Activated T-helper 2 cell treated with anti-CD3 and anti-CD28 coated beads, Interferon-gamma antibody, Interleukin-2, Interleukin-4, amounts not matched to agents 10 μg/mL and 5 μg/mL and 100 μg/mL, durations not matched to agents 14 hours and 24 hours and 36 hours (primary cell): ENCODE data around the gene CCDC171. TPM values are rescaled to one million over a fixed set of nuclear protein-coding genes. Genes with fewer than 3 reads are reported as not detected.
"Not testable (repeated sequence)": the region's sequence is repeated elsewhere in the genome, so short reads cannot be mapped to it uniquely, and the experiment has no call there.

Source experiments
- DNase-seq: peaks from one replicate; pipeline ENCODE4 v3.0.0; 2021; ENCODE audit warnings: low spot score
- H3K27ac Mint-ChIP-seq: one replicate; pipeline ENCODE4 v1.8.0; 2021; ENCODE audit warnings: mixed read lengths
- H3K27me3 Mint-ChIP-seq: one replicate; pipeline ENCODE4 v1.8.0; 2021; ENCODE audit warnings: low read depth, mixed read lengths
- H3K36me3 Mint-ChIP-seq: one replicate; pipeline ENCODE4 v1.8.0; 2021; ENCODE audit warnings: low read depth, mixed read lengths
- H3K4me1 Mint-ChIP-seq: one replicate; pipeline ENCODE4 v1.8.0; 2021; ENCODE audit warnings: low read depth, mixed read lengths
- H3K4me3 Mint-ChIP-seq: one replicate; pipeline ENCODE4 v1.8.0; 2021; ENCODE audit warnings: low read depth, mild to moderate bottlenecking, moderate library complexity, mixed read lengths
- H3K9me3 Mint-ChIP-seq: one replicate; pipeline ENCODE4 v1.8.0; 2021; ENCODE audit warnings: mixed read lengths
- intact Hi-C: fragments of 100-400 bp; cut with micrococcal nuclease; formaldehyde crosslinking; loops from one replicate; pipeline ENCODE4 v1.15.1; 2023
- total RNA-seq: library from RNA; stranded (reverse); gene quantifications from 2 replicates; pipeline ENCODE4 v1.2.3, GENCODE V29; 2022

CCDC171 gene
- total RNA-seq, 1 donor from 2014 or later: 1.8 TPM

GRCh38 chr9:15578714-15579113, 25.9 kb downstream of the CCDC171 start:
- no peaks in the 10 kb centered on the region for H3K27me3 Mint-ChIP-seq
- intact Hi-C loops: no loop called here
- no peak for DNase-seq

GRCh38 chr9:15584379-15584778, 31.5 kb downstream of the CCDC171 start:
- Mint-ChIP-seq H3K9me3 (peaks cover 3% of the 10 kb centered on the region), H3K27ac (no peak overlapping the region), H3K27me3 (no peaks in the 10 kb centered on the region), H3K36me3 (no peaks in the 10 kb centered on the region), H3K4me1 (peaks cover 3% of the 10 kb centered on the region), H3K4me3 (no peak overlapping the region)
- no peak for DNase-seq
- intact Hi-C loops: no loop called here

More at GRCh38 chr9:15578714-15579113, 25.9 kb downstream of the CCDC171 start:
- no peaks in the 10 kb centered on the region for H3K36me3 Mint-ChIP-seq
- H3K27ac Mint-ChIP-seq: no peak overlapping the region
- peaks cover 3% of the 10 kb centered on the region for H3K9me3 Mint-ChIP-seq
- no peaks in the 10 kb centered on the region for H3K4me1 Mint-ChIP-seq
- H3K4me3 Mint-ChIP-seq: no peak overlapping the region

GRCh38 chr9:15592317-15592716, 39.5 kb downstream of the CCDC171 start:
- H3K27me3 Mint-ChIP-seq: no peaks in the 10 kb centered on the region
- H3K36me3 Mint-ChIP-seq: no peaks in the 10 kb centered on the region
- H3K9me3 Mint-ChIP-seq: peaks cover 3% of the 10 kb centered on the region
- H3K27ac Mint-ChIP-seq: no peak overlapping the region
- no peaks in the 10 kb centered on the region for H3K4me1 Mint-ChIP-seq
- no peak overlapping the region for H3K4me3 Mint-ChIP-seq
- intact Hi-C loops: no loop called here
- no peak for DNase-seq

GRCh38 chr9:15592940-15593339, 40.1 kb downstream of the CCDC171 start:
- H3K4me1 Mint-ChIP-seq, DNase-seq, H3K9me3 Mint-ChIP-seq, H3K36me3 Mint-ChIP-seq, intact Hi-C loops, H3K27ac Mint-ChIP-seq, H3K4me3 Mint-ChIP-seq, H3K27me3 Mint-ChIP-seq: not testable (repeated sequence)

GRCh38 chr9:15600666-15601330, 48.0 kb downstream of the CCDC171 start:
- H3K4me3 Mint-ChIP-seq, DNase-seq, intact Hi-C loops, H3K4me1 Mint-ChIP-seq, H3K27ac Mint-ChIP-seq, H3K9me3 Mint-ChIP-seq, H3K27me3 Mint-ChIP-seq, H3K36me3 Mint-ChIP-seq: not testable (repeated sequence)

GRCh38 chr9:15606643-15607472, 54.0 kb downstream of the CCDC171 start:
- intact Hi-C loops: loop anchor here (1.0 to 5.0 kb wide), 6 partner anchors 55 to 396 kb away; partner anchors contain the start of genes PSIP1 and SNAPC3
- H3K27me3 Mint-ChIP-seq: no peaks in the 10 kb centered on the region
- no peaks in the 10 kb centered on the region for H3K36me3 Mint-ChIP-seq
- DNase-seq: no peak
- H3K27ac Mint-ChIP-seq: no peak overlapping the region
- H3K4me1 Mint-ChIP-seq: peaks cover 17% of the 10 kb centered on the region
- no peak overlapping the region for H3K4me3 Mint-ChIP-seq
- H3K9me3 Mint-ChIP-seq: no peaks in the 10 kb centered on the region

GRCh38 chr9:15612962-15613361, 60.1 kb downstream of the CCDC171 start:
- no peaks in the 10 kb centered on the region for H3K27me3 Mint-ChIP-seq
- no peak overlapping the region for H3K4me3 Mint-ChIP-seq
- peaks cover 10% of the 10 kb centered on the region for H3K4me1 Mint-ChIP-seq
- intact Hi-C loops: no loop called here
- no peak overlapping the region for H3K27ac Mint-ChIP-seq
- no peak for DNase-seq
- H3K9me3 Mint-ChIP-seq: no peaks in the 10 kb centered on the region
- H3K36me3 Mint-ChIP-seq: no peaks in the 10 kb centered on the region

- Mint-ChIP-seq H3K9me3 (no peaks in the 10 kb centered on the region), H3K4me1 (peaks cover 4% of the 10 kb centered on the region), H3K27ac (no peak overlapping the region), H3K27me3 (no peaks in the 10 kb centered on the region), H3K4me3 (no peak overlapping the region), H3K36me3 (no peaks in the 10 kb centered on the region)
- intact Hi-C loops: no loop called here
- DNase-seq: no peak
Measured at GRCh38 chr9:15617782-15618181, 64.9 kb downstream of the CCDC171 start.

GRCh38 chr9:15618540-15619331, 65.9 kb downstream of the CCDC171 start:
- intact Hi-C loops: no loop called here
- H3K27me3 Mint-ChIP-seq: no peaks in the 10 kb centered on the region
- DNase-seq: no peak
- H3K9me3 Mint-ChIP-seq: no peaks in the 10 kb centered on the region
- H3K4me3 Mint-ChIP-seq: no peak overlapping the region
- no peaks in the 10 kb centered on the region for H3K36me3 Mint-ChIP-seq
- H3K27ac Mint-ChIP-seq: no peak overlapping the region
- no peaks in the 10 kb centered on the region for H3K4me1 Mint-ChIP-seq

- Mint-ChIP-seq H3K4me1 (no peaks in the 10 kb centered on the region), H3K27me3 (no peaks in the 10 kb centered on the region), H3K4me3 (no peak overlapping the region), H3K27ac (no peak overlapping the region), H3K36me3 (no peaks in the 10 kb centered on the region), H3K9me3 (no peaks in the 10 kb centered on the region)
- intact Hi-C loops: no loop called here
- no peak for DNase-seq
Measured at GRCh38 chr9:15622318-15622971, 69.6 kb downstream of the CCDC171 start.

GRCh38 chr9:15635752-15636151, 82.9 kb downstream of the CCDC171 start:
- no peak overlapping the region for H3K4me3 Mint-ChIP-seq
- no peaks in the 10 kb centered on the region for H3K4me1 Mint-ChIP-seq
- DNase-seq: no peak
- intact Hi-C loops: no loop called here
- H3K27ac Mint-ChIP-seq: no peak overlapping the region
- H3K36me3 Mint-ChIP-seq: no peaks in the 10 kb centered on the region
- H3K9me3 Mint-ChIP-seq: no peaks in the 10 kb centered on the region
- peaks cover 1% of the 10 kb centered on the region for H3K27me3 Mint-ChIP-seq

GRCh38 chr9:15640121-15640520, 87.3 kb downstream of the CCDC171 start:
- intact Hi-C loops: no loop called here
- Mint-ChIP-seq H3K27me3 (peaks cover 1% of the 10 kb centered on the region), H3K4me3 (no peak overlapping the region), H3K36me3 (no peaks in the 10 kb centered on the region), H3K27ac (no peak overlapping the region), H3K4me1 (no peaks in the 10 kb centered on the region), H3K9me3 (no peaks in the 10 kb centered on the region)
- DNase-seq: no peak
